Stimulated activated CD8-positive, alpha-beta memory T cell treated with anti-CD3 and anti-CD28 coated beads, Interleukin-4, amount 100 ng/mL, for 4 hours (primary cell): Measurements from ENCODE around the gene PBX4.

Experiments used
- DNase-seq, 2 donors: peaks; one replicate each; pipeline ENCODE4 v3.0.0-alpha.2; 2020; ENCODE audit warnings: low read depth in 2 of 2, low spot score in 1 of 2

PBX4 gene

GRCh38 chr19:19592690-19593089 is 25.8 kb downstream of the PBX4 start:
- DNase-seq: no peak

GRCh38 chr19:19591133-19591825 is 27.2 kb downstream of the PBX4 start:
- peak in 1 of 2 donors; percentile 46 for DNase-seq

- no peak for DNase-seq
Observed at GRCh38 chr19:19588546-19588945, 29.9 kb downstream of the PBX4 start.

GRCh38 chr19:19587771-19588170 is 30.7 kb downstream of the PBX4 start:
- DNase-seq: no peak

- DNase-seq: no peak
Observed at GRCh38 chr19:19584356-19584755, 34.1 kb downstream of the PBX4 start.

- DNase-seq: no peak
Observed at GRCh38 chr19:19582471-19582870, 36.0 kb downstream of the PBX4 start.

- DNase-seq: no peak
Observed at GRCh38 chr19:19581391-19581790, 37.1 kb downstream of the PBX4 start.

- DNase-seq: no peak
Observed at GRCh38 chr19:19580418-19580817, 38.1 kb downstream of the PBX4 start.

- DNase-seq: no peak
Observed at GRCh38 chr19:19579533-19580361, 38.7 kb downstream of the PBX4 start.

GRCh38 chr19:19578252-19578651 is 40.2 kb downstream of the PBX4 start:
- no peak for DNase-seq

GRCh38 chr19:19575411-19575810 is 43.1 kb downstream of the PBX4 start:
- DNase-seq: no peak

GRCh38 chr19:19571071-19571786 is 47.3 kb downstream of the PBX4 start:
- DNase-seq: no peak

GRCh38 chr19:19570571-19570970 is 47.9 kb downstream of the PBX4 start:
- DNase-seq: no peak

- no peak for DNase-seq
Observed at GRCh38 chr19:19568802-19569756, 49.4 kb downstream of the PBX4 start.

GRCh38 chr19:19567391-19567790 is 51.1 kb downstream of the PBX4 start:
- no peak for DNase-seq

- DNase-seq: no peak
Observed at GRCh38 chr19:19566306-19566705, 52.2 kb downstream of the PBX4 start.

GRCh38 chr19:19563348-19563848 is 55.1 kb downstream of the PBX4 start:
- DNase-seq: no peak

GRCh38 chr19:19562665-19563347 is 55.7 kb downstream of the PBX4 start:
- peak in 1 of 2 donors; percentile 16 for DNase-seq

GRCh38 chr19:19561946-19562664 is 56.4 kb downstream of the PBX4 start:
- no peak for DNase-seq
